GM21367 (cell line): ENCODE results near the gene HGS.

ENCODE experiments used
- ATAC-seq: cut with Tn5 transposase; IDR thresholded peaks from one replicate; pipeline ENCODE4 v1.9.1; 2021; ENCODE audit not compliant: unreplicated experiment

The HGS gene

GRCh38 chr17:81740395-81740961, 56.7 kb downstream of the HGS start:
- no peak for ATAC-seq

DNA sequence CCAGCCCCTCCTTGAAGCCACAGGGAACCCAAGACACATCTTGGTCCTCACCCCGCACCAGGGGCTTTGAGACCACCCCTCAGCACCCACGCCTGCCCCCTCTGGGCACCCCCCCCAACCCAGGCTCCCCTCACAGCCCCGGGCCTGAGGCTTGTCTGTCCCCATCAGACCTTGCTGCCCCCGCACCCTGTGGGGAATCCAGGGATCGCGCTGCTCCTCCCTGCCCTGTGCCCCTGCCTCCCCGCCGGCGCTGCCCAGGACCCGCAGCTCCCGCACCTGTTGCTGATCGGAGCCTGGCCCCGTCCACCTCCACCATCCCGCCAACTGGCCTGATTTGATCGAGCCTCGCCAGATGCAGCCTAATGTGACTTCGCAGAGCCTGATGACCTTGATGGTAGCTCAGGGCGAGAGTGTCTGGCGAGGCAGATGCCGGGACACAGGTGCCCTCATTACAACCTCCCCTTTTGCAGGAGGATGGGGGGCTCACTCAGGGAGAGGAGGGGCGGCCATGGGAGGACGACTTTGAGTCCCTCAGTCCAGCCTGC, 57.3 kb downstream of the HGS start:
- no peak for ATAC-seq

GRCh38 chr17:81741594-81742452, 58.0 kb downstream of the HGS start:
- no peak for ATAC-seq
